ENCODE results near the gene MRPL43.

- TF ChIP-seq, protein P1, sequence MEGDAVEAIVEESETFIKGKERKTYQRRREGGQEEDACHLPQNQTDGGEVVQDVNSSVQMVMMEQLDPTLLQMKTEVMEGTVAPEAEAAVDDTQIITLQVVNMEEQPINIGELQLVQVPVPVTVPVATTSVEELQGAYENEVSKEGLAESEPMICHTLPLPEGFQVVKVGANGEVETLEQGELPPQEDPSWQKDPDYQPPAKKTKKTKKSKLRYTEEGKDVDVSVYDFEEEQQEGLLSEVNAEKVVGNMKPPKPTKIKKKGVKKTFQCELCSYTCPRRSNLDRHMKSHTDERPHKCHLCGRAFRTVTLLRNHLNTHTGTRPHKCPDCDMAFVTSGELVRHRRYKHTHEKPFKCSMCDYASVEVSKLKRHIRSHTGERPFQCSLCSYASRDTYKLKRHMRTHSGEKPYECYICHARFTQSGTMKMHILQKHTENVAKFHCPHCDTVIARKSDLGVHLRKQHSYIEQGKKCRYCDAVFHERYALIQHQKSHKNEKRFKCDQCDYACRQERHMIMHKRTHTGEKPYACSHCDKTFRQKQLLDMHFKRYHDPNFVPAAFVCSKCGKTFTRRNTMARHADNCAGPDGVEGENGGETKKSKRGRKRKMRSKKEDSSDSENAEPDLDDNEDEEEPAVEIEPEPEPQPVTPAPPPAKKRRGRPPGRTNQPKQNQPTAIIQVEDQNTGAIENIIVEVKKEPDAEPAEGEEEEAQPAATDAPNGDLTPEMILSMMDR (IDR thresholded peaks at IDR 0.05) = no peak
- TF ChIP-seq POLR2A (IDR thresholded peaks at IDR 0.05) = no peak
These were observed 869 bp upstream of the MRPL43 start for GRCh38 chr10:100988166-100988565.

All from adrenal gland (tissue), 5 donors.